Motor neuron (in vitro differentiated cells): Measurements from ENCODE around the gene IL3. TPM values are rescaled to one million over a fixed set of nuclear protein-coding genes. Genes with fewer than 3 reads are reported as not detected.

Experiments
- ATAC-seq, 8 experiments: fragments of 200-7000 bp; cut with Tn5 transposase; replicated peaks in 6 of 8; 2 replicates each; pipeline ENCODE4 v1.8.0; 2021; ENCODE audit warnings: mild to moderate bottlenecking in 8 of 8, moderate library complexity in 8 of 8
- H3K27ac ChIP-seq, 2 donors: fragments of 250-450 bp; sonication (Bioruptor Pico); 2 replicates each; pipeline ENCODE4 v1.9.0; 2021; ENCODE audit warnings: antibody characterized with exemption in 2 of 2, mild to moderate bottlenecking in 2 of 2, moderate library complexity in 1 of 2
- H3K4me1 ChIP-seq, 2 donors: fragments of 250-450 bp; sonication (Bioruptor Pico); replicated peaks in 1 of 2; 2 replicates each; pipeline ENCODE4 v1.6.1; 2021; ENCODE audit warnings: antibody characterized with exemption in 2 of 2, mild to moderate bottlenecking in 2 of 2, moderate library complexity in 1 of 2
- H3K4me3 ChIP-seq, 5 donors: fragments of 250-450 bp; sonication (Bioruptor Pico); 2 replicates each; pipeline ENCODE4 v1.9.0; 2021; ENCODE audit warnings: antibody characterized with exemption in 5 of 5, mild to moderate bottlenecking in 5 of 5, moderate library complexity in 4 of 5
- WGBS, 10 experiments: fragments of 450-650 bp; shearing (Covaris generic); methylation state at CpG; one replicate each; pipeline ENCODE4 v1.0.0; 2022; 5-methylcytosine and 5-hydroxymethylcytosine counted together
- in situ Hi-C, 9 experiments: fragments of 400-800 bp; cut with MboI; loops; one replicate each; pipeline ENCODE4 v1.15.0; 2021; ENCODE audit warnings: low sequenced_read_pairs in 9 of 9, low pct_unique_long_range_greater_than_20kb in 2 of 9; ENCODE audit not compliant: unreplicated experiment in 9 of 9
- total RNA-seq, 8 experiments: library from RNA; unstranded; fragments of 300-600 nt; gene quantifications; 2 replicates each; pipeline versions ENCODE4 v1.2.3 to v1.2.4, GENCODE V29; 2022

IL3 gene
- total RNA-seq, 8 experiments from 2014 or later: 0.38 TPM; not detected in 7

- H3K4me1 ChIP-seq: no peaks in the 10 kb centered on the region
- ATAC-seq: no peak
- no peak overlapping the region for H3K27ac ChIP-seq
- no peak overlapping the region for H3K4me3 ChIP-seq
- in situ Hi-C loops: no loop called here
- 40 to 100% (median 80%) methylated on average over 1 to 2 of the region's 2 CpGs; no CpG with 5 or more reads in 1 of the 10 experiments for WGBS, 10 experiments
These were observed 29.8 kb upstream of the IL3 start for GRCh38 chr5:132030610-132031009.

DNA sequence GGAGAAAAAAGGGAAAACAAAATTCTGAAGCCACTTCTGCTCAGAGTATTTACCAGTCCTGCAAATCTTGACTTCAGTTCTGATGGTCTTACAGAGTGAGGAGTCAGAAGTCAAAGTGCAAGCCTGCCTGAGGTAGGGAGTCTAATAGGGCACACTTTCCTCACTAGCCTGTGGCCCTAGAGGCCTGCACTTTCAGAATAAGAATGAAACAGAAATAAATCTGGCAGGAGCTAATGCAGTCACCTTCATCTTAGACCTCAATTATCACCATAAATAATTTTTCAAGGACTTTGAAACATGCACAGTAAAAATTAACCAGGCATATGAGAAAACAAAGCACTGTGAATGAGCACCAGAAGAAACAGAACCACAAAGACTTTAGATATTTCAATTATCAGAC, 28.3 kb upstream of the IL3 start:
- no peak overlapping the region for H3K27ac ChIP-seq
- no peak overlapping the region for H3K4me3 ChIP-seq
- in situ Hi-C loops: no loop called here
- ATAC-seq: no peak
- no peaks in the 10 kb centered on the region for H3K4me1 ChIP-seq

DNA sequence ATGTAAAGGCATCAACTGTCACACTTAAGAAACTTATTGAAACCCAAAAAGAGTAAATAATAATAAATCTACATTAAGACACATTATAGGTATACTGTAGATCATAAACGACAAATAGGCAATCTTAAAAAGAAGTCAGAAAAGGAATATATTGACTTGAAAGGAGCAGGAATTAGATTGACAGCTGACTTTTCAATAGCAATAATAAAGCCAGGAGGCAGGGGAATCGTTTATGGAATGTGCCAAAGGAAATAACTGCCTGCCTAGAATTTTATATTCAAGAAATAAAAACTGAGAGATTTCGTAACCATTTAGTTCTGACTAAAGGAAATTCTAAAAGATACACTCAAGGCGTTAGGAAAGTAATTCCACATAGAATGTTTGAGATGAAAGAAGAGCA, 27.3 kb upstream of the IL3 start:
- H3K27ac ChIP-seq: no peak overlapping the region
- WGBS, 10 experiments: 19 to 79% (median 64%) methylated on average over 4 of the region's 4 CpGs; no CpG with 5 or more reads in 2 of the 10 experiments
- in situ Hi-C loops: no loop called here
- no peak for ATAC-seq
- no peaks in the 10 kb centered on the region for H3K4me1 ChIP-seq
- H3K4me3 ChIP-seq: no peak overlapping the region

DNA sequence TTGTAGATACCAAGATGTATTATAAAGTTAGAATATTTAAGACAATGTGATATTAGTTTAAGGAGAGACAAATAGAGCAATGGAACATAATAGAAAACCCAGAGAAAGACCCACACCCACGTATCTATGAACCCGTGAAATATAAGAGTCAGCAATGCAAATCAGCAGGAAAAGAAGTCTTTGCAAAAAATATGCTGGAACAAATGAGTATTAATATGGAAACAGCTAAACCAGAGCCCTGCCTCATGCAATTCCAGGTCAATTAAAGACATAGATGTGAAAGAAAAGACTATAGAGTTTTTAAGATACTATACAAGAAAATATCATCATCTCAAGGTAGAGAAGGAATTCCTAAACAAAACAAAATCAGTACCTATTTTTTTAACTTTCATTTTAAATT, 23.1 kb upstream of the IL3 start:
- in situ Hi-C loops: no loop called here
- H3K4me1 ChIP-seq: no peaks in the 10 kb centered on the region
- H3K4me3 ChIP-seq: no peak overlapping the region
- no peak overlapping the region for H3K27ac ChIP-seq
- WGBS, 10 experiments: 0 to 80% (median 41%) methylated on average over 1 to 2 of the region's 2 CpGs
- peak in 2 of 8 experiments; percentile 54 to 57 for ATAC-seq

DNA sequence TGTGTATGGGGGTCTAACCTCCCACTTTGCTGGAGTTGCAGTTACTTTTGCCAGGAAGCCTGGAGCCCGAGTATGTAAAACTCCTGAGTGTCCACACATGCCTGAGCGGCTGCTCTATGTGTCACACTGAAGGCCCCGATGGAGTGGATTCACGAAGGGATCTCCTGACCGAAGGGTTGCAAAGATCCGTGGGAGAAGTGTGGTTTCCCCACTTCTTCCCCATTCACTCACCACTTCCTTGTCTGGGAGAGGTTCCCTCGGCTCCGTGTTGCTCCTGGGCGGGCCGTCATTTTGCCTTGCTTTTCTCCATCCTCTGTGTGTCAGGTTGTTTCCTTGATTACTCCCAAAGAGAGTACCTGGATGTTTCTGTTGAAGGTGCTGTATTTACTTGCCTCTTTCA, 16.2 kb upstream of the IL3 start:
- in situ Hi-C loops: no loop called here
- no peak for ATAC-seq
- Histone ChIP-seq H3K4me3 (no peak overlapping the region), H3K4me1 (no peaks in the 10 kb centered on the region), H3K27ac (no peak overlapping the region)
- WGBS, 10 experiments: 70 to 100% (median 85%) methylated on average over 3 to 9 of the region's 10 CpGs; no CpG with 5 or more reads in 3 of the 10 experiments

DNA sequence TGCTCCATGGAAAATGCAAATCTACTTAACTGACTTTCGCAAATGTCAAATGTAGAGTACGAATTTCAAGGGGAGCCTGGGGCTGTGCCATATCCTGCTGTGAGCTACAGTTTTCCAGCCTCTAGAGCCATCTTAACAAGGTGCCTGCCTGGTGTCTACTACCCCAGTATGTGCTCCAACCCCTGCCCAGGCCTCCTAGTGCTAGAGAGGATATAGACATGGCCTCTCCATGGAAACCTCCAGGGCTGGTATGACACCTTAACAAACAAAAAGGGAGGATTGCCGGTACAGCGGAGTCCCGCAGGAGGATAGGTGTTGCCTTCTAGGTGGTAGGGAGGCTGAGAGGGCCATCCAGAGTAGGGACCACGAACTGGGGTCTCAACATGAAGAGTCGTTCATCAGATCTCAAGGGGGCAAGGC, 13.6 kb upstream of the IL3 start:
- H3K4me3 ChIP-seq: no peak overlapping the region
- 0 to 78% (median 42%) methylated on average over 2 to 5 of the region's 7 CpGs; no CpG with 5 or more reads in 3 of the 10 experiments for WGBS, 10 experiments
- H3K27ac ChIP-seq: no peak overlapping the region
- H3K4me1 ChIP-seq: peaks cover 3 to 5% of the 10 kb centered on the region in 2 donors
- peak in 3 of 8 experiments; percentile 57 to 77 (median 73) for ATAC-seq
- in situ Hi-C loops: no loop called here

DNA sequence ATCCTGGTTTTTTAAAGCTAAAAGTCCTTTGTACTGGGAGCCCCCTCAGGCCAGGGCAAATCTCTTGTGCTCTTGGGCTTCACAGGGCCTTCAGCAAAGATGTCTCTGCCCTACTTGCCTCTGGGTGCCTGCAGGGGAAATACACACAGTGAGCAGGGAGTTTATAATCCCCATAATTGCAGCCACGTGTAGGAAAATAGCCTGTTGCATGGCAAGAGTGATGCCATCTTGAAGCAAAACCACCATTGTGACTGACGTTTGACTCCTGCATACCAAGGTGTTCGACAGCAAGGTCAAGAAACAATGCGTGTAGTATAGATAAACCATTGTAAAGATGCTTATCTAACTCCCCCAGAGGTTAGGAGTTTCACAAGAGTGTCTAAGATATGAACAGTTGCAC, 11.4 kb upstream of the IL3 start:
- in situ Hi-C loops: no loop called here
- Histone ChIP-seq H3K27ac (no peak overlapping the region), H3K4me1 (peaks cover 3 to 5% of the 10 kb centered on the region in 2 donors), H3K4me3 (no peak overlapping the region)
- 0 to 100% (median 77%) methylated on average over 1 to 3 of the region's 4 CpGs; no CpG with 5 or more reads in 4 of the 10 experiments for WGBS, 10 experiments
- ATAC-seq: no peak

DNA sequence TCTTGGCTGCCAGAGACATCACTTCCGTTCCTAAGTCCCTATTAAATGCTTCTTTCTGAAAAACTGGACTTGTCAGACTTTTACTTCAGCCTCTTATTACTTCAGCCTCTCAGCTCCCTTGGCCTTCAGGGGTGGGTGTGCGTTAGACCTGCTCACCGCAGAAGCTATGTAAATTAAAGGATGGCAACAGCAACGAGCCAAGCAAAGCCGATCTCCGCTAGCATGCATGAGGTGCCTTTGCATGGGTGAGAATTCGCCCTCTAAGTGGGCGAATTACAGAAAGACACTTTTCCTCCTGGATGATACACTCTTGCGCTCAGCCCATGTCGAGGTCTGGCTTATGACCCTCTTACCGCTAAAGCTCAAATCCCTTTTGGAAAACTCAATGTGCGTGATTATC, 10.9 kb upstream of the IL3 start:
- Histone ChIP-seq H3K4me1 (peaks cover 3 to 5% of the 10 kb centered on the region in 2 donors), H3K27ac (no peak overlapping the region), H3K4me3 (no peak overlapping the region)
- ATAC-seq: no peak
- in situ Hi-C loops: no loop called here
- WGBS, 10 experiments: 67 to 100% (median 85%) methylated on average over 1 to 10 of the region's 12 CpGs; no CpG with 5 or more reads in 2 of the 10 experiments

DNA sequence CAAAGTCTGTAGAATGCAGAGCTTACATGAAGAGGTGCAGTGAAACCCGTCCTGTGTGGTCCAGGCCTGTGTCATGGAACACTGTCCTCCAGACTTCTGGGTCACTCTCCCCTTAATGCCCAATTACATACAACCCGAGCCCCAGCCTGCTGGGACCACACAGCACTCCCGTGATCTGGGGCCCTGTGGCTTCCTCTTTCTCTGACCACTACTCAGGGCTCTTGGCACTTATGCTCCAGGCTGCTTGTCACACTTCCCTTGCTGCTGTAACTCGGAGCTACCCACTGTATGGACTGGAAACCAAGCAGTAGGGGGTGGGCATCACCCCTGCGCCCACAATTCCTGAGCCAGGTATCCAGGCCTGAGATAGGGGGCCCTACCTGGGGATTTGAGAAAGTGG, 10.3 kb upstream of the IL3 start:
- no peak overlapping the region for H3K4me3 ChIP-seq
- in situ Hi-C loops: no loop called here
- WGBS, 10 experiments: 32 to 100% (median 70%) methylated on average over 1 to 3 of the region's 5 CpGs; no CpG with 5 or more reads in 7 of the 10 experiments
- H3K27ac ChIP-seq: no peak overlapping the region
- ATAC-seq: no peak
- H3K4me1 ChIP-seq: peaks cover 3 to 5% of the 10 kb centered on the region in 2 donors

DNA sequence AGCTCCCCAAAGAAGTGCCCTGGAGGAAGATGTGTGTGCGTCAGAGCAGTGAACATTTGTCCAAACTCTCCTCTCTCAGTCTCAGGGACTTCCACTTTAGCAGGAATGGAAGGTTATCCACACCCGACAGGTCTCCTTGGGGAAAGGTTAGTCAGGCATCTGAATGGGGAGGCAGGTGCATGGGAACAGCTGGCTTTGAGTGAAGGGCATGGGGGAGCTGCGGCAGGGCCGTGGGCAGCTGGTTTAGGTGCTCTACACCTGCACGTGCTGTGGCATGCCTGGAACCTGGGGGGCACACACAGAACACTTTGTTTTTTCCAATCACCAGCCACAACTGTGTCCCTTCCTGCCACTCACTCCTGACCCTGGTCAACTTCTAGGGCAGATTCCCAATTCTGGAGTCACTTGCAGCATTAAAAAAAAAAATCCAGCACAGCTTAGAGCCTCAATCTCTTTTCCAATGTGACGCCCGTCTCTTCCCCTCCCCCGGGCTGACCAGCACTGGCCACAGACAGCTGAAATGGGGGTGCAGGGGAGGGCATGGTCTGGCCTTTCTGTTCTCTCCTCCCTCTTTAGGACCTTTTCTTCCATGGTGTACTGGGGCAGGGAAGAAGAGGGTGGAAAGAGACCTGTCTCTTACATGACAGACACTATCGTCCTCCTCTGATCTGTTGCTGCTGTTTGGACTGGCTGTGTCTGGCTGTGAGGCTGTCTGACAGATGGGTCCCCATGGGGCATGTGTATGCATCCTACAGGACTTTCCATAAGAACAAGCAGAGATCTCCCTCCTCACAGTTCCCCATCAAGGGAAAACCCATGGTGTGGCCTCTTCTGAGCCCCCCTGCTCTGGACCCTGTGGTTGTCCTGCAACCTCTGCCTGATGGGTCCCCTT, 9.5 kb upstream of the IL3 start:
- Histone ChIP-seq H3K27ac (no peak overlapping the region), H3K4me1 (peaks cover 3 to 5% of the 10 kb centered on the region in 2 donors), H3K4me3 (no peak overlapping the region)
- in situ Hi-C loops: no loop called here
- peak in 3 of 8 experiments; percentile 58 to 71 (median 65) for ATAC-seq
- WGBS, 10 experiments: 33 to 81% (median 63%) methylated on average over 1 to 6 of the region's 9 CpGs; no CpG with 5 or more reads in 6 of the 10 experiments

GRCh38 chr5:132052520-132052919, 7.9 kb upstream of the IL3 start:
- Histone ChIP-seq H3K27ac (no peak overlapping the region), H3K4me3 (no peak overlapping the region), H3K4me1 (peaks cover 3 to 5% of the 10 kb centered on the region in 2 donors)
- 0 to 100% (median 60%) methylated on average over 1 to 5 of the region's 10 CpGs; no CpG with 5 or more reads in 3 of the 10 experiments for WGBS, 10 experiments
- in situ Hi-C loops: no loop called here
- ATAC-seq: no peak

DNA sequence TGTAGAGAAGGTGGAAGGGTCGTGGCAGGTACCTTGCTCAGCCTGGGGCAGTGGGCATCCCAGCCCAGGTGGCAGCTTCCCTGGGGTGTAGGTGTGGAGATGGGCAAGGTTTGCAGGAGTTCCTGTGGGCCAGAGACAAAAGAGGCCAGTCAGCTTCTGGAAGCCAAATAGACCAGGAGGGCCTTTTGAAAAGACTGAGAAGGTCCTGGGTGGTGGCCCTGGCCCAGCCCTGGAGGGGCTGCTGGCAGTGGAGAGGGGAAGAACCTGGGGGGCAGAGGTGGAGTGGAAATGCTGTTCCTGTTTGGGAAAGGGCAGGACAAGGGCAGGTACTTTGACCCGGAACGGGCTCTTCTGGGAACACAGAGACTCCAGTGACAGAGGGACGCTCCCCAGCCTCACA, 7.0 kb upstream of the IL3 start:
- peaks cover 3 to 5% of the 10 kb centered on the region in 2 donors for H3K4me1 ChIP-seq
- ATAC-seq: no peak
- no peak overlapping the region for H3K4me3 ChIP-seq
- in situ Hi-C loops: no loop called here
- no peak overlapping the region for H3K27ac ChIP-seq
- whole genome bisulfite sequencing, 10 experiments: 17 to 100% (median 71%) methylated on average over 1 to 4 of the region's 4 CpGs; no CpG with 5 or more reads in 5 of the 10 experiments

- WGBS, 10 experiments: 57 to 100% (median 78%) methylated on average over 1 to 5 of the region's 10 CpGs; no CpG with 5 or more reads in 3 of the 10 experiments
These were observed 6.3 kb upstream of the IL3 start for GRCh38 chr5:132054031-132054696.

More at GRCh38 chr5:132054031-132054696, 6.3 kb upstream of the IL3 start:
- no peak overlapping the region for H3K27ac ChIP-seq
- H3K4me3 ChIP-seq: no peak overlapping the region
- peaks cover 3 to 5% of the 10 kb centered on the region in 2 donors for H3K4me1 ChIP-seq
- no peak for ATAC-seq
- in situ Hi-C loops: no loop called here
